ENCODE results near the gene HEXA. TPM values are rescaled to one million over a fixed set of nuclear protein-coding genes. Genes with fewer than 3 reads are reported as not detected.

HEXA gene
- total RNA-seq, 1 donor from 2014 or later, result 111 TPM

- H3K9me3 ChIP-seq, result no peaks in the 10 kb centered on the region
- intact Hi-C loops (cut with DNase I), result loop anchor here (10.0 kb wide), 1 partner anchor 1265 kb away; the partner anchor contains the start of gene NPTN
- peaks cover 0 to 5% of the 10 kb centered on the region in 2 donors for H3K36me3 ChIP-seq
- TF ChIP-seq CTCF (IDR thresholded peaks at IDR 0.05), result no peak
- H3K27me3 ChIP-seq, result no peaks in the 10 kb centered on the region
- DNase-seq (ENCODE audit: low spot score in 2 of 2), result no peak
- no peak overlapping the region for H3K4me3 ChIP-seq
- H3K27ac ChIP-seq, result no peak overlapping the region
- peaks cover 0 to 5% of the 10 kb centered on the region in 2 donors for H3K4me1 ChIP-seq
Observed at GRCh38 chr15:72369964-72370363, 5.8 kb downstream of the HEXA start.

GRCh38 chr15:72368899-72369298 is 6.9 kb downstream of the HEXA start:
- TF ChIP-seq CTCF (IDR thresholded peaks at IDR 0.05), result no peak
- peak in 1 of 2 donors; percentile 34 for DNase-seq (ENCODE audit: low spot score in 2 of 2)
- Histone ChIP-seq H3K9me3 (no peaks in the 10 kb centered on the region), H3K4me3 (no peak overlapping the region), H3K27me3 (no peaks in the 10 kb centered on the region), H3K4me1 (no peaks in the 10 kb centered on the region), H3K36me3 (peaks cover 3 to 5% of the 10 kb centered on the region in 2 donors), H3K27ac (no peak overlapping the region)
- intact Hi-C loops (cut with DNase I), result no loop called here

GRCh38 chr15:72368325-72368724 is 7.5 kb downstream of the HEXA start:
- DNase-seq (ENCODE audit: low spot score in 2 of 2), result no peak
- Histone ChIP-seq H3K4me1 (no peaks in the 10 kb centered on the region), H3K36me3 (peaks cover 4 to 5% of the 10 kb centered on the region in 2 donors), H3K9me3 (no peaks in the 10 kb centered on the region), H3K27ac (no peak overlapping the region), H3K27me3 (no peaks in the 10 kb centered on the region), H3K4me3 (no peak overlapping the region)
- intact Hi-C loops (cut with DNase I), result no loop called here
- TF ChIP-seq CTCF (IDR thresholded peaks at IDR 0.05), result no peak

- no peak overlapping the region for H3K4me3 ChIP-seq
- TF ChIP-seq CTCF (IDR thresholded peaks at IDR 0.05), result no peak
- H3K27ac ChIP-seq, result no peak overlapping the region
- H3K27me3 ChIP-seq, result no peaks in the 10 kb centered on the region
- no peaks in the 10 kb centered on the region for H3K4me1 ChIP-seq
- no peak for DNase-seq (ENCODE audit: low spot score in 2 of 2)
- peaks cover 4 to 5% of the 10 kb centered on the region in 2 donors for H3K36me3 ChIP-seq
- no peaks in the 10 kb centered on the region for H3K9me3 ChIP-seq
- intact Hi-C loops (cut with DNase I), result no loop called here
Observed at GRCh38 chr15:72365844-72366243, 10.0 kb downstream of the HEXA start.

GRCh38 chr15:72361176-72361575 is 14.6 kb downstream of the HEXA start:
- DNase-seq (ENCODE audit: low spot score in 2 of 2), result no peak
- peaks cover 9 to 11% of the 10 kb centered on the region in 2 donors for H3K36me3 ChIP-seq
- H3K4me3 ChIP-seq, result no peak overlapping the region
- H3K9me3 ChIP-seq, result no peaks in the 10 kb centered on the region
- no peaks in the 10 kb centered on the region for H3K4me1 ChIP-seq
- intact Hi-C loops (cut with DNase I), result no loop called here
- H3K27me3 ChIP-seq, result no peaks in the 10 kb centered on the region
- TF ChIP-seq CTCF (IDR thresholded peaks at IDR 0.05), result no peak
- H3K27ac ChIP-seq, result no peak overlapping the region

- intact Hi-C loops (cut with DNase I), result no loop called here
- TF ChIP-seq CTCF (IDR thresholded peaks at IDR 0.05), result no peak
- Histone ChIP-seq H3K27ac (peak overlapping the region in 1 of 2 donors; percentile 12), H3K27me3 (no peaks in the 10 kb centered on the region), H3K36me3 (peaks cover 22 to 35% of the 10 kb centered on the region in 2 donors), H3K4me3 (no peak overlapping the region), H3K4me1 (no peaks in the 10 kb centered on the region), H3K9me3 (no peaks in the 10 kb centered on the region)
- DNase-seq (ENCODE audit: low spot score in 2 of 2), result peak in 1 of 2 donors; percentile 12
Observed at GRCh38 chr15:72358650-72359171, 17.1 kb downstream of the HEXA start.
